Activated CD8-positive, alpha-beta memory T cell treated with anti-CD3 and anti-CD28 coated beads for 1 hour (primary cell): Measurements from ENCODE around the gene WDR90.

ENCODE experiments used
- DNase-seq, 2 donors: peaks; one replicate each; pipeline ENCODE4 v3.0.0-alpha.2; 2020; ENCODE audit warnings: low read depth in 1 of 2; ENCODE audit errors: extremely low read depth in 1 of 2

Gene WDR90

GRCh38 chr16:658679-659571 is 9.8 kb downstream of the WDR90 start:
- no peak for DNase-seq

DNA sequence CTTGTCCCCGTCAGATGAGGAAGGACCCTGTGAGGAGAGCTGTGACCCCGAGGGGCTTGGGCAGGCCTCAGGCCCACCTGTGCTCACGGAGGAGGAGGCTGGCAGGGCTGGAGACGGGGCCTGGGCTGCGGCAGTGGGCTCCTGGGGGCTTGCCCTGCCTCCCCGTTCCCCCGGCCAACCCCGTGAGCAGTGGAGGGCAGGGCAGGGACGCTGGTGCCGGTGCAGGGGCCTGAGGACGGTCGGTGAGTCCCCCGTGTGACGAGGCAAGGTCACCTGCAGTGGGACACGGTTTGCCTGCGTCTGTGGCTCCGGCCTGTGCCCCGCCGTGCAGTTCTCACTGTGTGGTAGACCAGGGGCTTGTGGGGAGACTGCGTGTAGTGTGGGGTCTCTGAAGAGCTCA is 10.5 kb downstream of the WDR90 start:
- DNase-seq: no peak

DNA sequence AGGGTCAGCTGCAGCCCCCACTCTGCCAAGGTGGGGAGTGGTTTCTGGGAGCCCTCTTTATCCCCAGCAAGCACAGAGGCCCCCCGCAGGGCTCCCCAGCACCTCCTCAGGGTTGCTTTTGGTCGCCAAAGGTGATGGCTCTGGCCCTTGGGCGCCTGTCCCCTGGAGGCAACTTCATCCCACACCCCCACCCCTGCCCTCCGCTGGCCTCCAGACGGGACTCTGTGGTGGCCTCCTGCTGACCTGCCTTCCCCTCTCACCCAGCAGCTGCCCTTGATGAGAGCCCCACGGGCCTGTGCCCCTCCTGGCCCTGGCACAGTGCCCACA is 10.9 kb downstream of the WDR90 start:
- DNase-seq: no peak

- peak; percentile 34 to 40 for DNase-seq
These were observed 11.5 kb downstream of the WDR90 start for GRCh38 chr16:660459-661183.

DNA sequence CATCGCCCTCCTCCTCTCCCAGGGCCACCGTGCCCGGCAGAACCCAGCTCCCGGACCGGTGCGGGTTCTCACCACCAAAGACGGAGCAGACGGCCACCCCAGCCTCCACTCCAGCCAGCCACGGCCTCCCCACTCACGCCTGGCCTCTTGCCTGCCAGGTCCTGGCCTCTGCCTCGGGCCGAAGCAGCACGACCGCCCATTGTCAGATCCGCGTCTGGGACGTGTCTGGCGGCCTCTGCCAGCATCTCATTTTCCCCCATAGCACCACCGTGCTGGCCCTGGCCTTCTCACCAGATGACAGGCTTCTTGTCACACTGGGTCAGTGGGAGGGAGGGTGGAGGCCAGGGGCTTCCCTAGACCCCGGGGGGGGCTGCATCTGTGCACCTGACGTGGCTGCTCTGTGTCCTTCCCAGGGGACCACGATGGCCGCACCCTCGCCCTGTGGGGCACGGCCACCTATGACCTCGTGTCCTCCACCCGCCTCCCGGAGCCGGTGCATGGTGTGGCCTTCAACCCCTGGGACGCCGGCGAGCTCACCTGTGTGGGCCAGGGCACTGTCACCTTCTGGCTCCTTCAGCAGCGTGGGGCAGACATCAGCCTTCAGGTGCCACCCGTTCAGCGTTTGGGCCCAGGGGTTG is 12.1 kb downstream of the WDR90 start:
- DNase-seq: no peak

DNA sequence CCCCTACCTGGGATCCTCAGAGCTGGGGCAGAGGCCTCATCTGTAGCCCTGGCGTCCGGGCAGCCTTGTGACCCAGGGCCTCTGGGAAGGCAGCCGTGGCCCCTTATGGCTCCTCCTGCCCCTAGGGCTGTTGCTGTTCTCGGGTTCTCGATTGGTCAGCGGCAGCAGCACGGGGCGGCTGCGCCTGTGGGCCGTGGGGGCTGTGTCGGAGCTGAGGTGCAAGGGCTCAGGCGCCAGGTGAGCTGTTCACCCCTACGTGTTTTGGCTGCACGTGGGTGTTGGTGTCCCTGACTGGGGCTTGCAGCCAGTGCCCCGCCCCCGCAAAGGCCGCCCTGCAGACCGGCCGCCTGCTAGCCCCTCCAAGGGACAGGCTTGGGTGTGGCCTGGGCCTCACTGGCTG is 12.9 kb downstream of the WDR90 start:
- no peak for DNase-seq

- no peak for DNase-seq
These were observed 13.4 kb downstream of the WDR90 start for GRCh38 chr16:662597-662996.

DNA sequence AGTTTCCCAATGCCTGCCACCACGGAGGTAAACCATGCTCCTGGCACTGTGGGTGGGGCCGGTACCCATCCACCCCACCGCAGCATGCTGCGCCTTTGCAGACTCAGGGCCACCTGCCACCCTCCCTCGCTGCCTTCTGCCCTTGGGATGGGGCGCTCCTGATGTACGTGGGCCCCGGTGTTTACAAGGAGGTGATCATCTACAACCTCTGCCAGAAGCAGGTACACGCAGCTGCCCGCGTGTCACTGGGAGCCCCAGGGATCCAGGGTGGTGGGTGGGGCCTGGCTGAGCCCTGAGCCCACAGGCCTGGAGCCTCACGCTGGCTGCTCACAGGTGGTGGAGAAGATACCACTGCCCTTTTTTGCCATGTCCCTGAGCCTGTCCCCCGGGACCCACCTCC is 17.4 kb downstream of the WDR90 start:
- no peak for DNase-seq

- no peak for DNase-seq
These were observed 18.1 kb downstream of the WDR90 start for GRCh38 chr16:667113-667779.

DNA sequence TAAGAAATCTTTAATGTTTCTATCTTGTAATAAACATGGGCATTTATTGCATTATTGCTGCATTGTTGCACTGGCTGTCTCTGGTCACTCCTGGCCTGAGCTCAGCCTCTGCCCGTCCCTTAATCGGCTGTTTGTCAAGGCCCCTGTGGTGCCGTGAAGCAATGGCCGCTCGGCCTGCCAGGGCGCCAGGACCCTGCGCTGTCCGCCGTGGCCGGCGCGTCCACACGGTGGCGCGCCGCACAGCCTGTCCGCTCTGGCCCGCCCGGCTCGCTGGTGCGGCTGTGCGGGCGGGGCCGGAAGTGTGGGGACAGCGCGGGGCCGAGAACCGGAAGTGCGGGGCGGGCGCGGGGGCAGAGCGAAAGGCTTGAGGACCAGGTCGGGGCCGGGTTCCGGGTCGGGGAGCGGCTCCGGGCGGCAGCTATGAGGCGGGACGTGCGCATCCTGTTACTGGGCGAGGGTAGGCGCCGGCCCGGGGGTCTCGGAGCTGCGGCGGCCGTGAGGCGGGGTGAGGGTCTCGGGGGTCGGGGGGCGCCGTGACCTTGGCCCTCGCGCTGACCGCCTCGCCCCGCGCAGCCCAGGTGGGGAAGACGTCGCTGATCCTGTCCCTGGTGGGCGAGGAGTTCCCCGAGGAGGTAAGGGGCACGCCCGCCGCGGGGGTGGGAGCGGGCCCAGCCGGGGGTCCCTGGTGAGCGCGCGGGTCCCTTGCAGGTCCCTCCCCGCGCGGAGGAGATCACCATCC is 18.8 kb downstream of the WDR90 start, which contains the start of gene RHOT2:
Gene RHOT2 (plus strand): TSS at position 353 of the 739 bp plus-strand sequence. CDS start 68 bp downstream, at position 421.
- peak; percentile 76 to 88 for DNase-seq

GRCh38 chr16:668519-669171 is 19.5 kb downstream of the WDR90 start:
- DNase-seq: no peak

DNA sequence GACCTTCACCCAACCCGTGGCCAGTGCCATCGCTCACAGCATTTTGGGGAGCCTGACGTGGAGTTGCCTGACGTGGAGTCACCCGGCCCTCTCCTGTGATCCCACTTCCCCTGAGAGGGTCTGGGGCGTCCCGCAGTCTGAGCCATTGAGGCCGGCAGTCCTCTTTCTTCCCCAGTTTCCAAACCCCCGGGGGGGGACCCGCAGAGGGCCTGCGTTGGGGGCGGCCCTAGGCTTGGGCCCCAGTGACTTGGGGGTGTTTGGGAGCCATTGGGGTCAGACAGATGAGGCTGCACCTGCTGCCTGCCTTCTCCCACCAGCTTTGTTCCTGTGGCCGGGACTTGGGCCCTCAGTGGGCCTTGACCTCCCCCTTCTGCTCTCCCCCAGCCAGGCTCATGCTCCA is 20.5 kb downstream of the WDR90 start:
- no peak for DNase-seq

DNA sequence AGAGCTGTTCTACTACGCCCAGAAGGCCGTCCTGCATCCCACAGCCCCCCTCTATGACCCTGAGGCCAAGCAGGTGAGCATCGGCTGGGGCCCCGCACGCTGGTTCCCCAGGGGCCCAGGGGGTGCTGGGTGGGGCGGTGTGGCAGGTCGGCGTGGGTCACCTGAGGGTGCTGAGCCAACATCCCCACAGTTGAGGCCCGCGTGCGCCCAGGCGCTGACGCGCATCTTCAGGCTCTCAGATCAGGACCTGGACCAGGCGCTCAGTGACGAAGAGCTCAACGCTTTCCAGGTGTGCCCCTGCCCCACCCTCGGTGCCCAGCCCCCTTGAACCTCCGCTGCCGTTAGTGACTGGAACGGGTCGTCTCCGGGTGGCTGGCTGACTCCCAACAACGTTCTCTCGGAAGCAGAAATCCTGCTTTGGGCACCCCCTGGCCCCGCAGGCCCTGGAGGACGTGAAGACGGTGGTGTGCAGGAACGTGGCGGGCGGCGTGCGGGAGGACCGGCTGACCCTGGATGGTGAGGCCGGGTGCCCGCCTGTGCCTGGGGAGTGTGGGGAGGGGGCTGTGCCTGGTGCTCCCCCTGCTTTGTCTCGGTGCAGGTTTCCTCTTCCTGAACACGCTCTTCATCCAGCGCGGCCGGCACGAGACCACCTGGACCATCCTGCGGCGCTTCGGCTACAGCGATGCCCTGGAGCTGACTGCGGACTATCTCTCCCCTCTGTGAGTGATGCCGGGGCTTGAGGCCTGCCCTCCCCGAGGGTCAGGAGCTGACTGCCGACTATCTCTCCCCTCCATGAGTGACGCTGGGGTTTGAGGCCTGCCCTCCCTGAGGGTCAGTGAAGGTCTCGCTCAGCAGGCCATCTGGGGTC is 21.6 kb downstream of the WDR90 start:
- DNase-seq: no peak

DNA sequence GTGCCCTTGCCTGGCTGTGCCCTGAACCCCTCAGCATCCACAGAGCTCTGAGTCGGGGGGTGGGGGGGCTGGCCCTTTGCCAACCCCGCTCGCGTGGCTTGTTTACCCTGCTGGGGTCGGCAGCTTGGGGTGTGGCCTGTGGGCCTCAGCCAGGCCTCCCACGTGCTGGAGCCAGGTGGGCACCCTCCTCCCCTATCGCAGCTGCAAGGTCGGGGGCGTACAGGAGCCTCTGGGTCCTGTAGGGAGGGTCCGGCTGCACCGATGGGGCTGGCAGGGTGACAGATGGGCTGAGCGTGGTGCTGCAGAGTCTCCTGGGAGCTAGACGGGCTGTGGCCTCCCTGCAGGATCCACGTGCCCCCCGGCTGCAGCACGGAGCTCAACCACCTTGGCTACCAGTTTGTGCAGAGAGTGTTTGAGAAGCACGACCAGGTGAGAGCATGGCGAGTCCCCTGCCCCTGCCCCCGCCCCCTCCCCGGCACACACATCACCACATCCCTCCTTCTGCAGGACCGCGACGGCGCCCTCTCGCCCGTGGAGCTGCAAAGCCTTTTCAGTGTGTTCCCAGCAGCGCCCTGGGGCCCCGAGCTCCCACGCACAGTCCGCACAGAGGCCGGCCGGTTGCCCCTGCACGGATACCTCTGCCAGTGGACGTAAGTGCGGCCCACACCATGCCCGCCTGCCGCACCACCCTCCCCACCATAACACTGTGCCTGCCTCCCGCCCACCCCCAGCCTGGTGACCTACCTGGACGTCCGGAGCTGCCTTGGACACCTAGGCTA is 22.4 kb downstream of the WDR90 start:
- DNase-seq: no peak

GRCh38 chr16:672371-672770 is 23.2 kb downstream of the WDR90 start:
- no peak for DNase-seq

DNA sequence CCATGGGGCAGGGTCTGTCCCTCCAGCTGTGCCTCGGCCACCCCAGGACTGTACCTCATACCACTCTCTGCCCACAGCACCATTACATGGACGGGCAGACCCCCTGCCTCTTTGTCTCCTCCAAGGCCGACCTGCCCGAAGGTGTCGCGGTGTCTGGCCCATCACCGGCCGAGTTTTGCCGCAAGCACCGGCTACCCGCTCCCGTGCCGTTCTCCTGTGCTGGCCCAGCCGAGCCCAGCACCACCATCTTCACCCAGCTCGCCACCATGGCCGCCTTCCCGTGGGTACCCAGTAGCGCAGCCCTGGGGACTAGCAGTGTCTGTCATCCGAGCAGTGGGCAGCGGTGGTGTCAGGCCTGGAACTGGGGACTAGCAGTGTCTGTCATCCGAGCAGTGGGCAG is 23.7 kb downstream of the WDR90 start:
- no peak for DNase-seq

DNA sequence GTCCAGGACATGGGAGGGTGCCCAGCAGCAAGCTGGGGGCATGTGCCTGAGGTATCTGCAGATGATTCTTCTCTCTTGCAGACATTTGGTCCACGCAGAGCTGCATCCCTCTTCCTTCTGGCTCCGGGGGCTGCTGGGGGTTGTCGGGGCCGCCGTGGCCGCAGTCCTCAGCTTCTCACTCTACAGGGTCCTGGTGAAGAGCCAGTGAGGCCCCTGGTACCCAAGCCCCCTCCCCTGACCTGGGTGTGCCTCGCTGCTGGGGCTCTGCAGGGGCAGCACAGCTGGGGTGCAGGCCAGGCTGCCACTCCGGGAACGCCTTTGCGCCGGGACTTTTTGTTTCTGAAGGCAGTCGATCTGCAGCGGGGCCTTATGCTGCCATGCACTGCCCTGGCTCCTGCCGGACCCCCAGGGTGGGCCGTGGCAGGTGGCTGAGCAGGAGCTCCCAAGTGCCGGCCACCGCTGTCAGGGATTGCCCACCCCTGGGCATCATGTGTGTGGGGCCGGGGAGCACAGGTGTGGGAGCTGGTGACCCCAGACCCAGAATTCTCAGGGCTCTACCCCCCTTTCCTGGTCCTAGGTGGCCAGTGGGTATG is 24.3 kb downstream of the WDR90 start:
- no peak for DNase-seq
